Naive thymus-derived CD8-positive, alpha-beta T cell (primary cell): Measurements from ENCODE around the gene LAS1L. TPM values are rescaled to one million over a fixed set of nuclear protein-coding genes. Genes with fewer than 3 reads are reported as not detected.
"Not testable (repeated sequence)": the region's sequence is repeated elsewhere in the genome, so short reads cannot be mapped to it uniquely, and the experiment has no call there.

Experiments used
- ATAC-seq, 2 donors: fragments of 150-1000 bp; cut with Tn5 transposase in 1 of 2; sonication (Bioruptor Pico), chemical (Tn5 transposase) in 1 of 2; 1 replicate in 1 of 2; 2 replicates in 1 of 2; pipeline ENCODE4 v1.10.0; 2021; ENCODE audit warnings: mild to moderate bottlenecking in 2 of 2, moderate library complexity in 2 of 2
- POLR2A ChIA-PET: fragments of 350-600 bp; sonication (Branson Sonifier 250); formaldehyde crosslinking; loops from one replicate; lab custom pipeline; 2021; ENCODE audit warnings: antibody characterized with exemption; lab: Charles Lee
- DNase-seq, 10 donors: peaks; one replicate each; pipeline versions ENCODE4 v3.0.0 to v3.0.0-alpha.2; 2020 to 2022
- H3K27ac Mint-ChIP-seq, 10 donors: one replicate each; pipeline ENCODE4 v1.8.0; 2020 to 2022; ENCODE audit warnings: mild to moderate bottlenecking in 10 of 10, mixed read lengths in 10 of 10, moderate library complexity in 4 of 10, inconsistent platforms in 1 of 10
- H3K27me3 Mint-ChIP-seq, 5 donors: one replicate each; pipeline ENCODE4 v1.8.0; 2021 to 2022; ENCODE audit warnings: mixed read lengths in 5 of 5
- H3K36me3 Mint-ChIP-seq, 3 donors: one replicate each; pipeline ENCODE4 v1.8.0; 2020 to 2022; ENCODE audit warnings: mixed read lengths in 3 of 3, mild to moderate bottlenecking in 2 of 3, inconsistent platforms in 1 of 3
- H3K4me1 Mint-ChIP-seq, 4 donors: one replicate each; pipeline ENCODE4 v1.8.0; 2021 to 2022; ENCODE audit warnings: mixed read lengths in 4 of 4
- H3K4me3 Mint-ChIP-seq, 10 donors: one replicate each; pipeline ENCODE4 v1.8.0; 2020 to 2022; ENCODE audit warnings: mild to moderate bottlenecking in 10 of 10, mixed read lengths in 10 of 10, moderate library complexity in 6 of 10, inconsistent platforms in 1 of 10
- H3K9me3 Mint-ChIP-seq, 9 donors: one replicate each; pipeline ENCODE4 v1.8.0; 2020 to 2022; ENCODE audit warnings: mixed read lengths in 9 of 9, mild to moderate bottlenecking in 3 of 9, inconsistent platforms in 1 of 9, moderate library complexity in 1 of 9
- polyA plus RNA-seq, 3 donors: library from polyadenylated mRNA; unstranded; fragments of 300-500 nt; fragmentation: Illumina TruSeq; gene quantifications; one replicate each; pipeline ENCODE4 v1.2.3, GENCODE V29; 2021
- total RNA-seq, 8 experiments: library from RNA in 2 of 8; stranded (reverse) in 2 of 8; gene quantifications; one replicate each; pipeline ENCODE4 v1.2.3 and lab custom pipeline; 2021 to 2026

Gene LAS1L
- total and polyA plus RNA-seq, 5 experiments from 2014 or later: 34.2 to 52.8 (median 51.3) TPM

DNA sequence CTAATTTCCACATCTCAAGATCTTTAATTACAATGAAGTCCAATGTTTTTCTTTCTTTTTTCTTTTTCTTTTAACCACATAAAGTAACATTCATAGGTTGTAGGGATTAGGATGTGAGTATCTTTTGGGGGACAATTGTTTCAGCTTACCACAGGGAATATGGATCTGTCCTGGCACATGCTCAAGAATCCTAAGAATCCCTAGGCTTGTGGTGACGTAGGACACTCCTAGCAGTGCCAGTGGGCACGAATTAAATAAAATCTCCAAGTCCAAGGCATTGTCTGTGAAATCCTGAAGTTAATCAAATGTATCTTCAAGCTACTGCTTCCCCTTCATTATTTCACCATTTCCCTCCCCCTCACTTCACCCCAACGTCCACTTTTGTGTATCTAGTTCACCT, 2.6 kb upstream of the LAS1L start:
- H3K9me3 Mint-ChIP-seq: no peaks in the 10 kb centered on the region

DNA sequence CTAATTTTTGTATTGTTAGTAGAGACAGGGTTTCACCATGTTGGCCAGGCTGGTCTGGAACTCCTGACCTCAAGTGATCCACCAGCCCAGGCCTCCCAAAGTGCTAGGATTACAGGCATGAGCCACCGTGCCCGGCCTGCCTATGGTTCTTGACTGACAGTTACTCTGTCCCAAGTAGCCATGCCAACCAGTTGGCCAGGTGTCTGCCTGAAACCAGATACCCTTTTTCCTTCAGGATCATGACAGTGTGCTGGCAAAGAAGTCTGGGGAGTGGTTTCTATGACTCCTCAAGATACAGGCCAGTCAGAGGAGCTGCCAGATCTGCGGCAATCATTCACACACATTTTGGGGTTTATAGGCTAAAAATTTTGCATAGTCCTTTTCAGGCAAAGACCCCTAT, 1.7 kb upstream of the LAS1L start:
- ATAC-seq: no peak
- Mint-ChIP-seq H3K36me3 (peaks cover 0 to 10% (median 0%) of the 10 kb centered on the region in 3 donors), H3K9me3 (no peaks in the 10 kb centered on the region), H3K4me3 (no peak overlapping the region), H3K4me1 (peaks cover 5 to 24% (median 21%) of the 10 kb centered on the region in 4 donors), H3K27ac (peak overlapping the region in 1 of 10 donors; percentile 18), H3K27me3 (peaks cover 0 to 4% (median 0%) of the 10 kb centered on the region in 5 donors)
- DNase-seq: no peak
- POLR2A ChIA-PET: no interaction called here

More for the DNA sequence above, 2.6 kb upstream of the LAS1L start:
- Mint-ChIP-seq H3K27ac (no peak overlapping the region), H3K36me3 (peaks cover 0 to 1% (median 0%) of the 10 kb centered on the region in 3 donors), H3K27me3 (peaks cover 0 to 4% (median 0%) of the 10 kb centered on the region in 5 donors), H3K4me1 (peaks cover 5 to 21% (median 18%) of the 10 kb centered on the region in 4 donors), H3K4me3 (peak overlapping the region in 1 of 10 donors; percentile 45)
- POLR2A ChIA-PET: no interaction called here
- ATAC-seq (no peak), DNase-seq (no peak)

DNA sequence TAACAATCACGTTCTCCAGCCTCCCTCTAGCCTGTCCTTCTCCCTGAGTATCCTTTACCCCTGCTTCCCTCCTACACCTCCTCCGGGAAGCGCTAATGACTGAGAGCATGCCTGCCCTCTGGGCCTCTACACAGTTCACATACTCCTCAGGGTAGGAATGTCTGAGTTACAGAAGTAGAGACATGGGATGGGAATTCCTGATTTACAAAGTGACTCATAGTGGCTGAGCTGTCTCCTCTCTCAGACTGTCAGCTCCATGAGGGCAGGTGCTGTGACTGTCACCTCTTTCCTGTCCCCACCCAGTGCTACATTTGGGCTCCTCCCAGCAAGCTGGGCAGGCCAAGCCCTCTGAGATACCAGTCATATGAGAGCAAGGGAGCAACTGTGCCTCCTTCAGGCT, 2.6 kb downstream of the LAS1L start:
- Mint-ChIP-seq H3K27ac (peak overlapping the region in 1 of 10 donors; percentile 11), H3K36me3 (peaks cover 0 to 38% (median 0%) of the 10 kb centered on the region in 3 donors)

DNA sequence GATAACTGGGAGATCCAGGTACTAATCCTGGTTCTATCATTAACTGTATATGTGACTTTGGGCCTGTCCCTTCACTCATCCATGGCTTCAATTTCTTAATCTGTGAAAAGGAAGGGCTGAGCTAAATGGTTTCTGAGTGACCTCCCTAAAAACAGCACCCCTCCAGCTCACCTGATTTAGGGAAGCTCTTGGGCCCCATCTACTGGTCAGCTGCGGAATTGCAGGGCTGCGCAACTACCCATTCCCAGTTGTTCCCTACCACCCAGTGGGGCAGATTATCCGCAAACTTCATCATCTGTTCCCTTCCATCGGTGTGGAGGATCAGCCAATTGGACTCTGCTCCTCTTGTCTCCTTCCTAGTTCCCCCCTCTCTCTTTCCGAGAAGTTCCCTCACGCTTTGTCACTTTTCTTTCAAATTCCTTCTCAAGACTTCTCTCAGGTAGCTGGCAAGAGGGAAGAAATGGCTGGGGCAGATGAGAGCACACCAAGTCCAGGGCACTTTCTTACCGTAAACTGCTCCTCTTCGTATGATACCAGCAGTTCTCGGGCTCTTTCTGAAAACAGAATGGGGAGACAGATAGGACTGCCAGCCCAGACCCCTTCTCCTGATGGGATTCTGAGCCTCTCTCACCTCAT, 5.8 kb downstream of the LAS1L start:
- Mint-ChIP-seq H3K9me3 (no peaks in the 10 kb centered on the region), H3K36me3 (peaks cover 0 to 56% (median 0%) of the 10 kb centered on the region in 3 donors), H3K27me3 (no peaks in the 10 kb centered on the region), H3K27ac (peak overlapping the region in 4 of 10 donors; percentile 37 to 65 (median 51)), H3K4me3 (no peak overlapping the region), H3K4me1 (peaks cover 5 to 23% (median 19%) of the 10 kb centered on the region in 4 donors)
- POLR2A ChIA-PET: no interaction called here
- DNase-seq: peak; percentile 6 to 70 (median 45)
- peak; percentile 50 to 64 for ATAC-seq

More for the DNA sequence above, 2.6 kb downstream of the LAS1L start:
- Mint-ChIP-seq H3K9me3 (no peaks in the 10 kb centered on the region), H3K4me3 (no peak overlapping the region), H3K27me3 (no peaks in the 10 kb centered on the region), H3K4me1 (peaks cover 7 to 30% (median 23%) of the 10 kb centered on the region in 4 donors)
- ATAC-seq: no peak
- DNase-seq: no peak
- POLR2A ChIA-PET: no interaction called here

DNA sequence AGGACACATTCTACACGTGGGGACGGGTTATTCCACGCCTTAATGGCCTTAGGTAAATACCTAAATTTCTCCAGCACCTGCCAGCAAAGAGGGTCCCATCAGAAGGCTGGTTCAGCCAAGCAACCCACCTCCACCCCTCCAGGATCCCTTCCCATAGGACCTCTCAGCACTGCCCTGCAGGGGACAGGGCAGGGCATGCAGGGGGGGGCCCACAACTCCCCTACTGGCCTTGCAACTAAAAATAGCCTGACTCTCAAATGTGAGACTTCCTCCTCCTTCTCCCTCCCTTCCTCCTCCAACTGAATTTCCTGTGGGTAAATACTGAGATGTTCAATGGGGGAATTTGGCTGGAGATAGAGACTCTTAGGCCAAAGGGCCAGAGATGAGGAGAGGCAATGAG, 6.3 kb downstream of the LAS1L start:
- DNase-seq (no peak), ATAC-seq (no peak)
- peaks cover 4 to 20% (median 15%) of the 10 kb centered on the region in 4 donors for H3K4me1 Mint-ChIP-seq
- POLR2A ChIA-PET: no interaction called here
- no peak overlapping the region for H3K27ac Mint-ChIP-seq
- no peaks in the 10 kb centered on the region for H3K9me3 Mint-ChIP-seq
- no peaks in the 10 kb centered on the region for H3K27me3 Mint-ChIP-seq
- H3K4me3 Mint-ChIP-seq: no peak overlapping the region
- peaks cover 0 to 59% (median 0%) of the 10 kb centered on the region in 3 donors for H3K36me3 Mint-ChIP-seq

- no peaks in the 10 kb centered on the region for H3K9me3 Mint-ChIP-seq
- H3K36me3 Mint-ChIP-seq: peaks cover 0 to 64% (median 2%) of the 10 kb centered on the region in 3 donors
- H3K4me3 Mint-ChIP-seq: no peak overlapping the region
- POLR2A ChIA-PET: no interaction called here
- H3K27ac Mint-ChIP-seq: no peak overlapping the region
- DNase-seq (no peak), ATAC-seq (no peak)
- H3K4me1 Mint-ChIP-seq: peaks cover 4 to 12% (median 6%) of the 10 kb centered on the region in 4 donors
- no peaks in the 10 kb centered on the region for H3K27me3 Mint-ChIP-seq
Measured at GRCh38 chrX:65524139-65524538, 10.4 kb downstream of the LAS1L start.

DNA sequence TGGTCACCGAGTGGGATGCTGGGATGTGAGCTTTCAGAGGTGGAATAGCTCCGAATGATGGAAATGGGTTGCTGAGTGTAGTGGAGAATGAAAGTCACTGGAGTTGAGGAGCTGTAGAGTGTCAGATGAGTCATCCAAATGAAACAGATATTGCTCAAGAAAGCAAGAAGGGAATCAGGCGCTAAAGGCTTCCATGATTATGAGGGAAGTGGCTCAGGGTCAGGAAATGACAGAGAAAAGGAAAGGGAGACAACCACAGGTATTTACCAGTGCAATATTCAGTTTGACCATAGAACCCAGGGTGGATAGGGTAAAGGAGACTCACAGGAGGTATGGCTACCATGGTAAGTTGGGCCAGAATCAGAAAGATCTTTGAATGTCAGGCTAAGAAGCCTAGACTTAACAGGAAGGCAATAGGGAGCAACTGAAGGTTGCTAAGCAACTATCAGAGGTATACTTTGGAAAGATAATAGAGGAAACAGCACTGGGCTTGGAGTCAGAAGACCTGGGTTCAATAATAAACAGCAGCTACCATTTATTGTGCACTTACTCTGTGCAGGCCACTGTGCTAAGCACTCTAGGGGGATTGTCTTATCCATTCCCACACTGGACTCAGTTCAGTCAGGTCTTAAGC, 11.7 kb downstream of the LAS1L start:
- H3K27ac Mint-ChIP-seq: peak overlapping the region in 1 of 10 donors; percentile 10

GRCh38 chrX:65519530-65519929, 15.1 kb downstream of the LAS1L start:
- peaks cover 0 to 12% (median 2%) of the 10 kb centered on the region in 4 donors for H3K4me1 Mint-ChIP-seq
- H3K9me3 Mint-ChIP-seq, POLR2A ChIA-PET, H3K27me3 Mint-ChIP-seq, DNase-seq, H3K27ac Mint-ChIP-seq: not testable (repeated sequence)
- H3K4me3 Mint-ChIP-seq: peak overlapping the region in 1 of 10 donors; percentile 11
- ATAC-seq: peak in 1 of 2 donors; percentile 38
- H3K36me3 Mint-ChIP-seq: peaks cover 0 to 45% (median 5%) of the 10 kb centered on the region in 3 donors

More for the DNA sequence above, 11.7 kb downstream of the LAS1L start:
- Mint-ChIP-seq H3K4me3 (no peak overlapping the region), H3K9me3 (no peaks in the 10 kb centered on the region), H3K27me3 (no peaks in the 10 kb centered on the region), H3K36me3 (peaks cover 0 to 58% (median 5%) of the 10 kb centered on the region in 3 donors), H3K4me1 (peaks cover 0 to 12% (median 2%) of the 10 kb centered on the region in 4 donors)
- ATAC-seq (no peak), DNase-seq (no peak)
- POLR2A ChIA-PET: no interaction called here

DNA sequence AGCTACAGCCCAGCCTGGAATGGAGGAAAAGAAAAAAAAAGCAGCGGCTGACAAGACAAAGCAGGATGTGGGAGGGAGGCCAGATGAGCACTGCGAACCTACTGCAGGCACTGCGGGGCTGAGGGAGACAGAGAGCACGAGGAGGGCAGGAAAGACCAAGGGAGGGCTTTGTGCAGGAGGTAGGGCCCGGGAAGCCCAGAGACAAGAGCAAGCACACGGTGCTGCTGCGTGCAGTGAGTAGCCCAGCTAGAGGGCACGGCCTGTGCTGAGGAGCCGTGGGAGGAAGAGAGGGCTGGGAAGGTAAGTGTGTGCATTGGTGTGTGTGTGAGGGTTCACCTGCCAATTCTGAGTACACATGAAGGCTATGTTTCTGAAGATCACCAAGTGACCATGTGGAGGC, 15.6 kb downstream of the LAS1L start:
- H3K27me3 Mint-ChIP-seq, H3K27ac Mint-ChIP-seq, H3K9me3 Mint-ChIP-seq, DNase-seq, POLR2A ChIA-PET, H3K4me1 Mint-ChIP-seq, H3K4me3 Mint-ChIP-seq: not testable (repeated sequence)
- ATAC-seq: peak; percentile 74 to 82
- peaks cover 0 to 40% (median 5%) of the 10 kb centered on the region in 3 donors for H3K36me3 Mint-ChIP-seq

DNA sequence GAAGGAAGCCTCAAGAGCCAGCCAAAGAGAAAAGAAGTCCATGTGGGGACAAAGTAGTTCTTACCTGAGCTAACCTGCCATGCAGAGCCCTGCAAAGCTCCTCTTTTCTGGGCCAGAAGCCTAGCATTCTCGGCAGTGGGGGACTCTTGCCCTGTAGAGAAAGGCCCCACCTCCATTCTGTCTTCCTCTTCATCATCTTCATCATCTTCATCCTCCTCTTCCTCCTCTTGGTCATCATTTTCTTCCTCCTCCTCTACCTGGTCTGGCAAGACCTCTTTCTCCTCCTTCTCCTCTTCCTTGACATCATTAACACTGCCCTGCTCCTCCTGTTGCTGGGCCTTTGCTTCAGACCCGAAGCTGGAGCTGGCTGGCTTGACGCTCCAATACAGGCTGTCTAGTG, 16.7 kb downstream of the LAS1L start:
- Mint-ChIP-seq H3K27ac (no peak overlapping the region), H3K36me3 (peaks cover 0 to 32% (median 5%) of the 10 kb centered on the region in 3 donors), H3K4me1 (peaks cover 0 to 7% (median 2%) of the 10 kb centered on the region in 4 donors), H3K4me3 (no peak overlapping the region), H3K27me3 (no peaks in the 10 kb centered on the region), H3K9me3 (no peaks in the 10 kb centered on the region)
- ATAC-seq: no peak
- DNase-seq: no peak
- POLR2A ChIA-PET: no interaction called here

- Mint-ChIP-seq H3K27me3 (no peaks in the 10 kb centered on the region), H3K27ac (no peak overlapping the region), H3K36me3 (peaks cover 0 to 26% (median 5%) of the 10 kb centered on the region in 3 donors), H3K4me3 (no peak overlapping the region), H3K4me1 (peaks cover 0 to 3% (median 0%) of the 10 kb centered on the region in 4 donors), H3K9me3 (no peaks in the 10 kb centered on the region)
- no peak for ATAC-seq
- DNase-seq: no peak
- POLR2A ChIA-PET: no interaction called here
Measured at GRCh38 chrX:65516756-65517155, 17.8 kb downstream of the LAS1L start.

- H3K4me3 Mint-ChIP-seq: no peak overlapping the region
- POLR2A ChIA-PET: no interaction called here
- no peak overlapping the region for H3K27ac Mint-ChIP-seq
- no peaks in the 10 kb centered on the region for H3K4me1 Mint-ChIP-seq
- no peaks in the 10 kb centered on the region for H3K9me3 Mint-ChIP-seq
- DNase-seq (no peak), ATAC-seq (no peak)
- H3K36me3 Mint-ChIP-seq: peaks cover 0 to 21% (median 2%) of the 10 kb centered on the region in 3 donors
- H3K27me3 Mint-ChIP-seq: no peaks in the 10 kb centered on the region
Measured at GRCh38 chrX:65513610-65514009, 21.0 kb downstream of the LAS1L start.

GRCh38 chrX:65509400-65509799, 25.2 kb downstream of the LAS1L start:
- POLR2A ChIA-PET: no interaction called here
- H3K27ac Mint-ChIP-seq: peak overlapping the region in 3 of 10 donors; percentile 2 to 51 (median 40)
- H3K9me3 Mint-ChIP-seq: no peaks in the 10 kb centered on the region
- H3K4me3 Mint-ChIP-seq: no peak overlapping the region
- H3K4me1 Mint-ChIP-seq: no peaks in the 10 kb centered on the region
- H3K36me3 Mint-ChIP-seq: peaks cover 0 to 43% (median 2%) of the 10 kb centered on the region in 3 donors
- no peak for DNase-seq
- ATAC-seq: no peak
- H3K27me3 Mint-ChIP-seq: no peaks in the 10 kb centered on the region
